GM23338 (cell line): ENCODE results near the gene LIPG. TPM values are rescaled to one million over a fixed set of nuclear protein-coding genes. Genes with fewer than 3 reads are reported as not detected.

ENCODE experiments used
- ATAC-seq: fragments of 200-7000 bp; cut with Tn5 transposase; 3 replicates; pipeline ENCODE4 v1.9.1; 2020
- DNase-seq: peaks from one replicate; pipeline ENCODE4 v3.0.0-alpha.2; 2015; ENCODE audit warnings: low spot score
- H2AFZ ChIP-seq: fragments of 200-600 bp; sonication (generic); 2 replicates; pipeline ENCODE4 v1.8.0; 2016; ENCODE audit warnings: antibody characterized with exemption, mild to moderate bottlenecking, moderate library complexity
- H3F3A ChIP-seq: fragments of 200-600 bp; sonication (generic); replicated peaks from 2 replicates; pipeline ENCODE4 v1.8.0; 2017; ENCODE audit warnings: antibody characterized with exemption, mixed run types, low read depth
- H3K27ac ChIP-seq: fragments of 200-600 bp; sonication (generic); 2 replicates; pipeline ENCODE4 v1.6.1; 2016; ENCODE audit warnings: low read depth
- H3K27me3 ChIP-seq: fragments of 200-600 bp; sonication (generic); 2 replicates; pipeline ENCODE4 v1.8.0; 2016; ENCODE audit warnings: mild to moderate bottlenecking, mixed run types, moderate library complexity; ENCODE audit not compliant: insufficient read depth
- H3K36me3 ChIP-seq: fragments of 200-600 bp; sonication (generic); 2 replicates; pipeline ENCODE4 v1.8.0; 2016; ENCODE audit warnings: mild to moderate bottlenecking; ENCODE audit not compliant: insufficient read depth
- H3K4me1 ChIP-seq: fragments of 200-600 bp; sonication (generic); 2 replicates; pipeline ENCODE4 v1.8.0; 2016; ENCODE audit warnings: mild to moderate bottlenecking, moderate library complexity; ENCODE audit not compliant: insufficient read depth
- H3K4me2 ChIP-seq: fragments of 200-600 bp; sonication (generic); 2 replicates; pipeline ENCODE4 v1.7.1; 2017; ENCODE audit warnings: mixed run types
- H3K4me3 ChIP-seq: fragments of 200-600 bp; sonication (generic); 2 replicates; pipeline ENCODE4 v1.6.1; 2016; ENCODE audit warnings: mixed run types
- H3K79me2 ChIP-seq: fragments of 200-600 bp; sonication (generic); replicated peaks from 2 replicates; pipeline ENCODE4 v1.8.0; 2017; ENCODE audit warnings: mild to moderate bottlenecking; ENCODE audit not compliant: insufficient read depth
- H3K9me2 ChIP-seq: fragments of 200-600 bp; sonication (generic); 2 replicates; pipeline ENCODE4 v1.8.0; 2017; ENCODE audit not compliant: insufficient read depth
- H4K20me1 ChIP-seq: fragments of 200-600 bp; sonication (generic); replicated peaks from 2 replicates; pipeline ENCODE4 v1.8.0; 2017; ENCODE audit warnings: mild to moderate bottlenecking; ENCODE audit not compliant: insufficient read depth
- H3K27ac Mint-ChIP-seq: 2 replicates; pipeline ENCODE4 v1.8.0; 2020; ENCODE audit warnings: inconsistent platforms, mild to moderate bottlenecking, moderate library complexity, mixed read lengths
- H3K27me3 Mint-ChIP-seq: 3 replicates; pipeline ENCODE4 v1.8.0; 2022; ENCODE audit warnings: low read depth, mild to moderate bottlenecking, moderate library complexity, mixed read lengths, inconsistent platforms; ENCODE audit not compliant: insufficient read depth, poor library complexity
- H3K36me3 Mint-ChIP-seq: 3 replicates; pipeline ENCODE4 v1.8.0; 2021; ENCODE audit warnings: low read depth, mild to moderate bottlenecking, inconsistent platforms, moderate library complexity, mixed read lengths
- H3K4me1 Mint-ChIP-seq: 3 replicates; pipeline ENCODE4 v1.8.0; 2020; ENCODE audit warnings: mild to moderate bottlenecking, inconsistent platforms, mixed read lengths
- H3K4me3 Mint-ChIP-seq: 3 replicates; pipeline ENCODE4 v1.8.0; 2021; ENCODE audit warnings: moderate library complexity, mild to moderate bottlenecking, inconsistent platforms, mixed read lengths
- H3K9me3 Mint-ChIP-seq: 3 replicates; pipeline ENCODE4 v1.8.0; 2020; ENCODE audit warnings: moderate library complexity, mild to moderate bottlenecking, inconsistent platforms, mixed read lengths
- NANOG ChIP-seq: IDR thresholded peaks from 2 replicates; pipeline ENCODE4 v1.6.1; 2016; ENCODE audit warnings: antibody characterized with exemption, borderline replicate concordance
- POLR2AphosphoS5 ChIP-seq: IDR thresholded peaks from 2 replicates; pipeline ENCODE4 v1.6.1; 2016; ENCODE audit warnings: antibody characterized with exemption, low read depth
- polyA plus RNA-seq: library from polyadenylated mRNA; unstranded; fragments of >200 nt; fragmentation: Nextera tagmentation; extraction: Ambion mirVana; gene quantifications from 2 replicates; pipeline ENCODE4 v1.2.1, GENCODE V29; 2016
- total RNA-seq: library from RNA; depleted of rRNA; stranded (reverse); fragments of >200 nt; shearing (Covaris generic); gene quantifications from 2 replicates; pipeline ENCODE4 v1.2.3, GENCODE V29; 2014
- TF ChIP-seq, protein P1 (sequence below): fragments of 250-450 bp; sonication (Bioruptor Pico); IDR thresholded peaks from 2 replicates; pipeline ENCODE4 v1.5.0; 2020; ENCODE audit warnings: mild to moderate bottlenecking, moderate library complexity
- TF ChIP-seq, protein P2 (sequence below): IDR thresholded peaks from one replicate; pipeline ENCODE4 v1.6.1; 2018; ENCODE audit warnings: antibody characterized with exemption; ENCODE audit not compliant: unreplicated experiment

LIPG gene
- total and polyA plus RNA-seq, 2 experiments from 2014 or later, result 4.9 to 17.7 TPM

DNA sequence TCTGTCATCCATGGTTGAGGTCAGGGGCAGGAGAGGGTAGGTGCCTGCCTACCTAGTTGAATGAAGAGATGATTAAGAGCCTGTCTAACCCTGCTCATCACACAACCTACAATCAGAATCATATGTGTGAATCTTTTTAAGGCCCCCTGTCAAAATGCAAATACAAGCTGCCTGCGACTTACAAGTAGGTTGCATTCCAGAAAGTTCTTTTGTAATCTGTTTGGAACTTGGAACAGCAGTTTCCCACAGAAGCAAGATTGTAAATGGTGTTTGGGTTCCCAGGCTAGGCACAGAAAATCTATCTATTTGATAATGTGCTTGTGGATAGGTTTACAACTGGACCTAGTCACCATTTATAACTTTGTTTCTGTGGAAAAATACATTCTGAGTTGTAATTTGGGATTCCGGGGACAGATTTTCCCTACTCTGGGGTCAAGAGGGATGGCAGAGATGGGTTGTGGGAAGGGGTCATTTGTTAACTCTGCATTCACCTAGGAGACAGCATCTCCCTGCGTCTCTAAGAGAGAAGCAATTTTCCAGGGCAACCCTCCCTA, 4.4 kb downstream of the LIPG start (continued):
- TF ChIP-seq, protein P1, sequence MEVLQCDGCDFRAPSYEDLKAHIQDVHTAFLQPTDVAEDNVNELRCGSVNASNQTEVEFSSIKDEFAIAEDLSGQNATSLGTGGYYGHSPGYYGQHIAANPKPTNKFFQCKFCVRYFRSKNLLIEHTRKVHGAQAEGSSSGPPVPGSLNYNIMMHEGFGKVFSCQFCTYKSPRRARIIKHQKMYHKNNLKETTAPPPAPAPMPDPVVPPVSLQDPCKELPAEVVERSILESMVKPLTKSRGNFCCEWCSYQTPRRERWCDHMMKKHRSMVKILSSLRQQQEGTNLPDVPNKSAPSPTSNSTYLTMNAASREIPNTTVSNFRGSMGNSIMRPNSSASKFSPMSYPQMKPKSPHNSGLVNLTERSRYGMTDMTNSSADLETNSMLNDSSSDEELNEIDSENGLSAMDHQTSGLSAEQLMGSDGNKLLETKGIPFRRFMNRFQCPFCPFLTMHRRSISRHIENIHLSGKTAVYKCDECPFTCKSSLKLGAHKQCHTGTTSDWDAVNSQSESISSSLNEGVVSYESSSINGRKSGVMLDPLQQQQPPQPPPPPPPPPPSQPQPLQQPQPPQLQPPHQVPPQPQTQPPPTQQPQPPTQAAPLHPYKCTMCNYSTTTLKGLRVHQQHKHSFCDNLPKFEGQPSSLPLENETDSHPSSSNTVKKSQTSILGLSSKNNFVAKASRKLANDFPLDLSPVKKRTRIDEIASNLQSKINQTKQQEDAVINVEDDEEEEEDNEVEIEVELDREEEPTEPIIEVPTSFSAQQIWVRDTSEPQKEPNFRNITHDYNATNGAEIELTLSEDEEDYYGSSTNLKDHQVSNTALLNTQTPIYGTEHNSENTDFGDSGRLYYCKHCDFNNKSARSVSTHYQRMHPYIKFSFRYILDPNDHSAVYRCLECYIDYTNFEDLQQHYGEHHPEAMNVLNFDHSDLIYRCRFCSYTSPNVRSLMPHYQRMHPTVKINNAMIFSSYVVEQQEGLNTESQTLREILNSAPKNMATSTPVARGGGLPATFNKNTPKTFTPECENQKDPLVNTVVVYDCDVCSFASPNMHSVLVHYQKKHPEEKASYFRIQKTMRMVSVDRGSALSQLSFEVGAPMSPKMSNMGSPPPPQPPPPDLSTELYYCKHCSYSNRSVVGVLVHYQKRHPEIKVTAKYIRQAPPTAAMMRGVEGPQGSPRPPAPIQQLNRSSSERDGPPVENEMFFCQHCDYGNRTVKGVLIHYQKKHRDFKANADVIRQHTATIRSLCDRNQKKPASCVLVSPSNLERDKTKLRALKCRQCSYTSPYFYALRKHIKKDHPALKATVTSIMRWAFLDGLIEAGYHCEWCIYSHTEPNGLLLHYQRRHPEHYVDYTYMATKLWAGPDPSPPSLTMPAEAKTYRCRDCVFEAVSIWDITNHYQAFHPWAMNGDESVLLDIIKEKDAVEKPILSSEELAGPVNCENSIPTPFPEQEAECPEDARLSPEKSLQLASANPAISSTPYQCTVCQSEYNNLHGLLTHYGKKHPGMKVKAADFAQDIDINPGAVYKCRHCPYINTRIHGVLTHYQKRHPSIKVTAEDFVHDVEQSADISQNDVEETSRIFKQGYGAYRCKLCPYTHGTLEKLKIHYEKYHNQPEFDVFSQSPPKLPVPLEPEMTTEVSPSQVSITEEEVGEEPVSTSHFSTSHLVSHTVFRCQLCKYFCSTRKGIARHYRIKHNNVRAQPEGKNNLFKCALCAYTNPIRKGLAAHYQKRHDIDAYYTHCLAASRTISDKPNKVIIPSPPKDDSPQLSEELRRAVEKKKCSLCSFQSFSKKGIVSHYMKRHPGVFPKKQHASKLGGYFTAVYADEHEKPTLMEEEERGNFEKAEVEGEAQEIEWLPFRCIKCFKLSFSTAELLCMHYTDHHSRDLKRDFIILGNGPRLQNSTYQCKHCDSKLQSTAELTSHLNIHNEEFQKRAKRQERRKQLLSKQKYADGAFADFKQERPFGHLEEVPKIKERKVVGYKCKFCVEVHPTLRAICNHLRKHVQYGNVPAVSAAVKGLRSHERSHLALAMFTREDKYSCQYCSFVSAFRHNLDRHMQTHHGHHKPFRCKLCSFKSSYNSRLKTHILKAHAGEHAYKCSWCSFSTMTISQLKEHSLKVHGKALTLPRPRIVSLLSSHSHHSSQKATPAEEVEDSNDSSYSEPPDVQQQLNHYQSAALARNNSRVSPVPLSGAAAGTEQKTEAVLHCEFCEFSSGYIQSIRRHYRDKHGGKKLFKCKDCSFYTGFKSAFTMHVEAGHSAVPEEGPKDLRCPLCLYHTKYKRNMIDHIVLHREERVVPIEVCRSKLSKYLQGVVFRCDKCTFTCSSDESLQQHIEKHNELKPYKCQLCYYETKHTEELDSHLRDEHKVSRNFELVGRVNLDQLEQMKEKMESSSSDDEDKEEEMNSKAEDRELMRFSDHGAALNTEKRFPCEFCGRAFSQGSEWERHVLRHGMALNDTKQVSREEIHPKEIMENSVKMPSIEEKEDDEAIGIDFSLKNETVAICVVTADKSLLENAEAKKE (CRISPR knock-in tag), result no peak
- TF ChIP-seq, protein P2, sequence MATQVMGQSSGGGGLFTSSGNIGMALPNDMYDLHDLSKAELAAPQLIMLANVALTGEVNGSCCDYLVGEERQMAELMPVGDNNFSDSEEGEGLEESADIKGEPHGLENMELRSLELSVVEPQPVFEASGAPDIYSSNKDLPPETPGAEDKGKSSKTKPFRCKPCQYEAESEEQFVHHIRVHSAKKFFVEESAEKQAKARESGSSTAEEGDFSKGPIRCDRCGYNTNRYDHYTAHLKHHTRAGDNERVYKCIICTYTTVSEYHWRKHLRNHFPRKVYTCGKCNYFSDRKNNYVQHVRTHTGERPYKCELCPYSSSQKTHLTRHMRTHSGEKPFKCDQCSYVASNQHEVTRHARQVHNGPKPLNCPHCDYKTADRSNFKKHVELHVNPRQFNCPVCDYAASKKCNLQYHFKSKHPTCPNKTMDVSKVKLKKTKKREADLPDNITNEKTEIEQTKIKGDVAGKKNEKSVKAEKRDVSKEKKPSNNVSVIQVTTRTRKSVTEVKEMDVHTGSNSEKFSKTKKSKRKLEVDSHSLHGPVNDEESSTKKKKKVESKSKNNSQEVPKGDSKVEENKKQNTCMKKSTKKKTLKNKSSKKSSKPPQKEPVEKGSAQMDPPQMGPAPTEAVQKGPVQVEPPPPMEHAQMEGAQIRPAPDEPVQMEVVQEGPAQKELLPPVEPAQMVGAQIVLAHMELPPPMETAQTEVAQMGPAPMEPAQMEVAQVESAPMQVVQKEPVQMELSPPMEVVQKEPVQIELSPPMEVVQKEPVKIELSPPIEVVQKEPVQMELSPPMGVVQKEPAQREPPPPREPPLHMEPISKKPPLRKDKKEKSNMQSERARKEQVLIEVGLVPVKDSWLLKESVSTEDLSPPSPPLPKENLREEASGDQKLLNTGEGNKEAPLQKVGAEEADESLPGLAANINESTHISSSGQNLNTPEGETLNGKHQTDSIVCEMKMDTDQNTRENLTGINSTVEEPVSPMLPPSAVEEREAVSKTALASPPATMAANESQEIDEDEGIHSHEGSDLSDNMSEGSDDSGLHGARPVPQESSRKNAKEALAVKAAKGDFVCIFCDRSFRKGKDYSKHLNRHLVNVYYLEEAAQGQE, result no peak
- no peak for TF ChIP-seq NANOG
- no peak for TF ChIP-seq POLR2AphosphoS5

DNA sequence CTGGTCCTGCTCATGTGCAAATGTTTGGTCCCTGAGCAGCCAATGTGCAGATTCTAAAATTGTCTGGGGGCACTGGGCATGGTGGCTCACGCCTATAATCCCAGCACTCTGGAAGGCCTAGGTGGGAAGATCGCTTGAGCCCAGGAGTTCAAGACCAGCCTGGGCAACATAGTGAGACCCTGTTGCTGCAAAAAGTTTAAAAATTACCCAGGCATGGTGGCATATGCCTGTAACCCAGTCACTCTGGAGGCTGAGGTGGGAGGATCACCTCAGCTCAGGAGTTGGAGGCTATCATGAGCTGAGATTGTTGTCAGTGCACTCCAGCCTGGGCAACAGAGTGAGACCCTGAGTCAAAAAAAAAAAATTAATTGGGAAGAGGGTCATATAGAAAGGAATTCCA, 5.1 kb downstream of the LIPG start:
- no peak overlapping the region for H3K27ac ChIP-seq
- H3K4me1 Mint-ChIP-seq, result peaks cover 21% of the 10 kb centered on the region
- TF ChIP-seq, protein P1 (CRISPR knock-in tag), result no peak
- no peak for TF ChIP-seq NANOG

More for the DNA sequence above, 5.1 kb downstream of the LIPG start:
- Mint-ChIP-seq H3K9me3 (no peaks in the 10 kb centered on the region; the same call in 2 of the 3 replicates), H3K36me3 (peaks cover 21% of the 10 kb centered on the region), H3K27me3 (peaks cover 12% of the 10 kb centered on the region), H3K27ac (no peak overlapping the region), H3K4me3 (no peak overlapping the region)
- Histone ChIP-seq H3K27me3 (peaks cover 16% of the 10 kb centered on the region), H3K4me2 (no peak overlapping the region), H4K20me1 (0 out of 2 replicates have a peak, but pooled peaks cover 5% of the 10 kb centered on the region), H3K4me3 (no peak overlapping the region), H3K9me2 (no peaks in the 10 kb centered on the region), H2AFZ (no peak overlapping the region), H3K36me3 (peaks cover 9% of the 10 kb centered on the region; the same call in 1 of the 2 replicates), H3F3A (no peaks in the 10 kb centered on the region), H3K79me2 (peaks cover 20% of the 10 kb centered on the region), H3K4me1 (peaks cover 14% of the 10 kb centered on the region)
- DNase-seq, result no peak
- no peak for ATAC-seq
